Measurements from ENCODE around the gene GALNTL6.

The GALNTL6 gene

DNA sequence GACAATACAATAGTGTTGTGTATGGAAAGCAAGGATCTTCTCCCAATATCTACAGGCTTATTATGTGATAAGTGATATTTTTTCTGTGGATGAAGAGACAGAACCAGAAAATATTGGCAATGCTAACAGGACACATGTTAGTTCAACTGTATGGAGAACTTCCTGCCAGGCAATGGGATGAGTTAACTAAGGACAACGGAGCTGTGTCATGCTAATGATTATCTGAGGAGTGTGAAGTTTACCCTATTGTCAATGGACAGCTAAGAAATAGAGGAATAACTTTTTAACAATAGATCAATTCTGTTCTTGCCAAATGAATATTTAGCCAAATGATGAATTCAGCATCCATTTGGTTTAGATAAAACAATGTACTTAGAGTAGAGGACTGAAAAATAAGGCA is 180.0 kb downstream of the GALNTL6 start:
- TF ChIP-seq, protein P1, sequence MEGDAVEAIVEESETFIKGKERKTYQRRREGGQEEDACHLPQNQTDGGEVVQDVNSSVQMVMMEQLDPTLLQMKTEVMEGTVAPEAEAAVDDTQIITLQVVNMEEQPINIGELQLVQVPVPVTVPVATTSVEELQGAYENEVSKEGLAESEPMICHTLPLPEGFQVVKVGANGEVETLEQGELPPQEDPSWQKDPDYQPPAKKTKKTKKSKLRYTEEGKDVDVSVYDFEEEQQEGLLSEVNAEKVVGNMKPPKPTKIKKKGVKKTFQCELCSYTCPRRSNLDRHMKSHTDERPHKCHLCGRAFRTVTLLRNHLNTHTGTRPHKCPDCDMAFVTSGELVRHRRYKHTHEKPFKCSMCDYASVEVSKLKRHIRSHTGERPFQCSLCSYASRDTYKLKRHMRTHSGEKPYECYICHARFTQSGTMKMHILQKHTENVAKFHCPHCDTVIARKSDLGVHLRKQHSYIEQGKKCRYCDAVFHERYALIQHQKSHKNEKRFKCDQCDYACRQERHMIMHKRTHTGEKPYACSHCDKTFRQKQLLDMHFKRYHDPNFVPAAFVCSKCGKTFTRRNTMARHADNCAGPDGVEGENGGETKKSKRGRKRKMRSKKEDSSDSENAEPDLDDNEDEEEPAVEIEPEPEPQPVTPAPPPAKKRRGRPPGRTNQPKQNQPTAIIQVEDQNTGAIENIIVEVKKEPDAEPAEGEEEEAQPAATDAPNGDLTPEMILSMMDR (IDR thresholded peaks at IDR 0.05; ENCODE audit: poor library complexity, severe bottlenecking): no peak
- no peak for ATAC-seq (ENCODE audit: low read depth)
- no peak overlapping the region for H3K27ac ChIP-seq (ENCODE audit: poor library complexity, severe bottlenecking)

DNA sequence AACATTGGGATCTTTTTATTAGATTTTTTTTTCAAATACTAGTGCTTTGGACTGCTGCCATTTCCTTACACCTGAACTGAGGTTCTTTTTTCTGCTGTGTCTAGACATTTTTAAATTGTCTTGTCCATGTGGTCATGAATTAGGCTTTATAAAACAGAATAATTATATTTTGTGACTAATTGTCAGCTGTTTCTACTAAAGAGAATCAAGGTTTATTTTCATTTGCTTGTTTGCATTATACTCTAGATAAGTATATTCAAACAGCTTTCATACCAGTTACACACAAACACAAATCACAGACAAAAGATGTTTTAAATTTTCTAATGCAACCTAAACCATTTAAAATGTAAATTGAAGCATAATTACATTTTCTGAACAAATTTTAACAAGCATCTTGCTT is 194.7 kb downstream of the GALNTL6 start:
- DNase-seq (ENCODE audit: low spot score): no peak
- no peaks in the 10 kb centered on the region for H3K27me3 ChIP-seq (ENCODE audit: insufficient read depth, poor library complexity, severe bottlenecking)
- H3K9me3 ChIP-seq (ENCODE audit: severe bottlenecking): no peaks in the 10 kb centered on the region
- no peak for ATAC-seq (ENCODE audit: low read depth)
- H3K36me3 ChIP-seq (ENCODE audit: low read depth): no peaks in the 10 kb centered on the region
- H3K4me1 ChIP-seq (ENCODE audit: insufficient read depth, poor library complexity, severe bottlenecking): no peaks in the 10 kb centered on the region
- H3K27ac ChIP-seq (ENCODE audit: poor library complexity, severe bottlenecking): no peak overlapping the region
- TF ChIP-seq, protein P1 (IDR thresholded peaks at IDR 0.05; ENCODE audit: poor library complexity, severe bottlenecking): no peak
- no peak overlapping the region for H3K4me3 ChIP-seq (ENCODE audit: severe bottlenecking)

More for the DNA sequence above, 180.0 kb downstream of the GALNTL6 start:
- Histone ChIP-seq H3K9me3 (ENCODE audit: severe bottlenecking) (no peaks in the 10 kb centered on the region), H3K27me3 (ENCODE audit: insufficient read depth, poor library complexity, severe bottlenecking) (no peaks in the 10 kb centered on the region), H3K36me3 (ENCODE audit: low read depth) (no peaks in the 10 kb centered on the region), H3K4me1 (ENCODE audit: insufficient read depth, poor library complexity, severe bottlenecking) (no peaks in the 10 kb centered on the region), H3K4me3 (ENCODE audit: severe bottlenecking) (no peak overlapping the region)
- no peak for DNase-seq (ENCODE audit: low spot score)

DNA sequence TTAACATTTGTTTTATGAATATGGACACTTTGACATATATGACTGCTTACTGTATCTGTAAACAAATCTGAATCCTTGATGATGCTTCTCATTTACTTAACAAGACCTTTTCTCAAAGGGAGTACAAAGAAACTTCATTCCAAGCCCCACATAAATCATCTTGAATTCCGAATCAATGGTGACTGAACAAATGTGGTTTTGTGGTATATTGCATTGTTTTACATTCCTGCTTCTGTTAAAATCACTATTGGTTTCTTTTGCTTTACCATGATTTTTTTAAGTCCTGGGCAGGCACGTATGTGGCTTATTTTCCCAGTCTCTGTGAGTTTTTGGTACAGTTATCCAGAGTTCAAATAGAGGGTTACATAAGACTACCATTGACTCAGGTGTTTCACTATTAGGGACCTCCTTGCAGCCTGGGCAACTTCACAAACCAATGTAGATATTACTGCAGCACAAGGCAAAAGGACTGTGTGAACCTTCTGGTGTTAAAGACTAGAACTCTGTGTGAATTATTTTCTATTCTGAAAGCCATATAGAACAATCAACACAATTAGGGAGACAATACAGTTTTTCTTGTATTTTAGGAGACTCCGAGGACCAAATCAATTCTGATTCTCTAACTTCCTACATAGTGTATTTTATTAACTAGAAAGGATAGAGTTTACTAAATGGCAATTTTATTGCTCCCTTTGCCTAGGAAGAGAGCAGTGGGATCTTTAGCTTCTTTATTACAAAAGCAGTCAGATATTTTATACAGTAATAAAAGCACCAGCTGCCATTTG is 196.4 kb downstream of the GALNTL6 start:
- TF ChIP-seq, protein P1 (IDR thresholded peaks at IDR 0.05; ENCODE audit: poor library complexity, severe bottlenecking): no peak
- Histone ChIP-seq H3K27ac (ENCODE audit: poor library complexity, severe bottlenecking) (no peak overlapping the region), H3K9me3 (ENCODE audit: severe bottlenecking) (no peaks in the 10 kb centered on the region), H3K27me3 (ENCODE audit: insufficient read depth, poor library complexity, severe bottlenecking) (no peaks in the 10 kb centered on the region), H3K4me1 (ENCODE audit: insufficient read depth, poor library complexity, severe bottlenecking) (no peaks in the 10 kb centered on the region), H3K36me3 (ENCODE audit: low read depth) (no peaks in the 10 kb centered on the region), H3K4me3 (ENCODE audit: severe bottlenecking) (no peak overlapping the region)
- DNase-seq (ENCODE audit: low spot score): no peak
- ATAC-seq (ENCODE audit: low read depth): no peak

DNA sequence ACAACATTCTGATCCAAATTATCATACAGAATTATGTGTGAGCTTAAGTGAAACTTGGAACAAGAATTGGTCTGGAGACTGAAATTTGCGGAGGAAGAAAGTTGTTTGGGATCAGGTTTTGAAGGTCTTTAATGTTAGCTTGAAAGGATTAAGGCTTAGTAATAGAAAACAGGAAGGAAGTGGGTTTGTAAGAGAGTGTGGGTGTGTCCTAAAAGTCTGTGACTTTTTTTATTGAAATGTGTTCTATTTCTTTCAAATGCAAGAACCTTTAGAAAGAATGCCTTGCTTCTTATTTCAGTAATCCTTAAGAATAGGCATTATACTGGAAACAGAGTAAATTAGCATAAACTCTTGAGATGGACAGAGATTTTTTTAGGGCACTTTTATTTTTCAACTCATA is 198.0 kb downstream of the GALNTL6 start:
- TF ChIP-seq, protein P1 (IDR thresholded peaks at IDR 0.05; ENCODE audit: poor library complexity, severe bottlenecking): no peak
- DNase-seq (ENCODE audit: low spot score) (no peak), ATAC-seq (ENCODE audit: low read depth) (no peak)
- no peaks in the 10 kb centered on the region for H3K36me3 ChIP-seq (ENCODE audit: low read depth)
- H3K9me3 ChIP-seq (ENCODE audit: severe bottlenecking): no peaks in the 10 kb centered on the region
- no peak overlapping the region for H3K4me3 ChIP-seq (ENCODE audit: severe bottlenecking)
- H3K27me3 ChIP-seq (ENCODE audit: insufficient read depth, poor library complexity, severe bottlenecking): no peaks in the 10 kb centered on the region
- H3K4me1 ChIP-seq (ENCODE audit: insufficient read depth, poor library complexity, severe bottlenecking): no peaks in the 10 kb centered on the region
- no peak overlapping the region for H3K27ac ChIP-seq (ENCODE audit: poor library complexity, severe bottlenecking)

GRCh38 chr4:172018358-172018757 is 205.2 kb downstream of the GALNTL6 start:
- DNase-seq (ENCODE audit: low spot score) (peak; percentile 51), ATAC-seq (ENCODE audit: low read depth) (peak; percentile 58)
- H3K4me3 ChIP-seq (ENCODE audit: severe bottlenecking): no peak overlapping the region
- H3K4me1 ChIP-seq (ENCODE audit: insufficient read depth, poor library complexity, severe bottlenecking): peaks cover 4% of the 10 kb centered on the region
- H3K27ac ChIP-seq (ENCODE audit: poor library complexity, severe bottlenecking): no peak overlapping the region
- no peaks in the 10 kb centered on the region for H3K36me3 ChIP-seq (ENCODE audit: low read depth)
- H3K27me3 ChIP-seq (ENCODE audit: insufficient read depth, poor library complexity, severe bottlenecking): no peaks in the 10 kb centered on the region
- TF ChIP-seq, protein P1 (IDR thresholded peaks at IDR 0.05; ENCODE audit: poor library complexity, severe bottlenecking): no peak
- H3K9me3 ChIP-seq (ENCODE audit: severe bottlenecking): no peaks in the 10 kb centered on the region

Data from RWPE2 (cell line).